ENCODE measurements around the gene PIP5K1B. TPM values are rescaled to one million over a fixed set of nuclear protein-coding genes. Genes with fewer than 3 reads are reported as not detected.

Gene PIP5K1B
- polyA plus RNA-seq, 1 donor (not counting 4 experiments of a cell fraction or from before 2014, with no cell fraction given) = not detected

DNA sequence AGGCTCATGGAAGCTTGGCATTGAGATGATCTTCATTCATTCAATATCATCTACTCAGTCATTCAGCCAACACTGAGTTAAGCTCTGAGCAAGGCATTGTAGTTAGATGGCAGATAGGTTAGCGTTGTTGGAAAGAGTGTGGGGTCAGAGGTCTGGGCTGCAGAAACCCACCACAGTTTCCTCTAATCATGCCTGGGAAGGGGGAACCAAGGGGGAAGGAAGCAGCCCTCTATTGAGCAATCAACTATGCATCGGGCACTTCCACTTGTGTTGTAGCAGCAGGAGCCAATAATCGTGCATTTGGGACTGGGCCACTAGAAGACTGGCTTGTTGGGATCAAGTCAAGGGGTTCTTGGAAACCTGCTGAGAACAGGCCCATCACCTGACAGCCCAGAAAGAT, 139.1 kb downstream of the PIP5K1B start:
- Histone ChIP-seq H2AFZ (ENCODE audit: control insufficient read depth, low read length) (no peak overlapping the region), H3K4me3 (ENCODE audit: control insufficient read depth in 2 of 3, extremely low read depth in 1 of 3, insufficient read depth in 2 of 3, low read depth in 1 of 3, low read length in 3 of 3) (no peak overlapping the region), H3K79me2 (ENCODE audit: control insufficient read depth, insufficient read depth, low read length) (no peaks in the 10 kb centered on the region), H3K4me1 (ENCODE audit: control insufficient read depth, extremely low read depth, insufficient read depth, low read length) (no peaks in the 10 kb centered on the region), H3K9me1 (ENCODE audit: control insufficient read depth, extremely low read depth, insufficient read depth, low read length) (no peaks in the 10 kb centered on the region), H3K9ac (ENCODE audit: control insufficient read depth, extremely low read depth, insufficient read depth, low read length) (no peak overlapping the region), H3K27ac (ENCODE audit: control insufficient read depth, insufficient read depth, low read length) (no peak overlapping the region), H3K36me3 (ENCODE audit: control insufficient read depth in 2 of 2, extremely low read depth in 1 of 2, insufficient read depth in 2 of 2, low read length in 2 of 2) (no peaks in the 10 kb centered on the region), H4K20me1 (ENCODE audit: control insufficient read depth, extremely low read depth, insufficient read depth, low read length) (no peaks in the 10 kb centered on the region), H3K27me3 (ENCODE audit: control insufficient read depth, extremely low read depth, insufficient read depth, low read length) (no peaks in the 10 kb centered on the region), H3K4me2 (ENCODE audit: control insufficient read depth, extremely low read depth, insufficient read depth, low read depth, low read length) (no peak overlapping the region), H3K9me3 (ENCODE audit: control insufficient read depth, low read depth, low read length) (no peaks in the 10 kb centered on the region)
- no peak for DNase-seq (ENCODE audit: low read depth, low spot score)
- TF ChIP-seq CTCF (optimal IDR thresholded peaks at IDR 0.05 in 1 of 3, IDR thresholded peaks at IDR 0.05 in 1 of 3, conservative IDR thresholded peaks at IDR 0.05 in 1 of 3; ENCODE audit: extremely low read depth in 1 of 3, insufficient read depth in 2 of 3, low read length in 3 of 3) (no peak), EZH2 (IDR thresholded peaks at IDR 0.05; ENCODE audit: low read length) (no peak)
- FAIRE-seq = no peak
- dilution Hi-C loops (cut with MboI; ENCODE audit: extremely low pct_ligation_motif_present, low sequenced_read_pairs) = no loop called here

DNA sequence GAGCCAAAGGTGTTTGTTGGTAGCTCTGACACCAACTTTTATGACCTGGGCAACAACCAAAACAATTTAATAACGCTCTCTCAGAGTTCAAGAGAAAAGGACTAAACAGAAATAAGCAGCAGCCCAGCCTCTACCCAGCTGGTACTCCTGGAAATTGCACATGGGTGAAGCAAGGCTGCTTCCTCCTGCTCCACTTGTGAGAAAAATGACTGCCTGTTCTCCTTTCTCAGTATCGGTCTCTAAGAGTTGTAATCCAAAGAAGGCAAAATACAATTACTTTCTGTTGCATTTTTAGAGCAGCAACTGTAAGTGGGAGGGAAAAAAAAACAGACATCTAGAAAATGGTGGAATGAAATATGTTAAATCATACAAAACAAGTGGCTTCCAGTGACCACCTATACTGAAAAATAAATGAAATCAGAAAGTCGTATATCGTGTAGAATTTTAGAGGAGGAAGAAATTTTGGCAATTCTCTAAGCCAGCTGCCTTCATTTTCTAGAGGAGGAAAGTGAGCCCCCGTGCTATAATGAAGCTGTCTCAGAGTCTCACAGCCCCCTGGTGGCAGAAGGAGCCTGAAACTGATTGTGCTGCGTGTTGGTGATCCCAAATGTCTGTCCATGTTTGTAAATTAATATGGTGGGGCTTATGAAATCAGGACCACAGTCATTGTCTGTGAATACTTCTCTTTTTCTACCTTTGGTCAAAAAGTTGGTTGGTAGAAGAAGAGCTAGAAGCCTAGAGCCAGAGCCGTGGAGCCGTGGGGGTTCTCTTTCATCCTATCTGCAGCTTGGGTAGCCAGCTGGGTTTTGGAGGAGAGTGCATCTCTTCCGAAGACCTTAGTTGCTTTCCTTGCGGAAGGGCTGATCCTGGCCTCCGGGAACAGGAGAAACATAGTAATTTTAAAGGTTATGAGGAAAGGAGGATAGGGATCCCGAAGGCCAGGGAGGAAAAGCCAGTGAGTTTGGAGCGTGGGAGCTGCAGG, 139.9 kb downstream of the PIP5K1B start:
- no peak for DNase-seq (ENCODE audit: low read depth, low spot score)
- no peak overlapping the region for H2AFZ ChIP-seq (ENCODE audit: control insufficient read depth, low read length)
- no peaks in the 10 kb centered on the region for H3K4me1 ChIP-seq (ENCODE audit: control insufficient read depth, extremely low read depth, insufficient read depth, low read length)
- no peak overlapping the region for H3K9ac ChIP-seq (ENCODE audit: control insufficient read depth, extremely low read depth, insufficient read depth, low read length)
- H3K9me1 ChIP-seq (ENCODE audit: control insufficient read depth, extremely low read depth, insufficient read depth, low read length) = no peaks in the 10 kb centered on the region
- H3K9me3 ChIP-seq (ENCODE audit: control insufficient read depth, low read depth, low read length) = no peaks in the 10 kb centered on the region
- peak; percentile 31 to 48 (median 37) for TF ChIP-seq CTCF (optimal IDR thresholded peaks at IDR 0.05 in 1 of 3, IDR thresholded peaks at IDR 0.05 in 1 of 3, conservative IDR thresholded peaks at IDR 0.05 in 1 of 3; ENCODE audit: extremely low read depth in 1 of 3, insufficient read depth in 2 of 3, low read length in 3 of 3)
- TF ChIP-seq EZH2 (IDR thresholded peaks at IDR 0.05; ENCODE audit: low read length) = no peak
- H3K4me2 ChIP-seq (ENCODE audit: control insufficient read depth, extremely low read depth, insufficient read depth, low read depth, low read length) = no peak overlapping the region
- no peaks in the 10 kb centered on the region for H3K36me3 ChIP-seq (ENCODE audit: control insufficient read depth in 2 of 2, extremely low read depth in 1 of 2, insufficient read depth in 2 of 2, low read length in 2 of 2)
- H3K27ac ChIP-seq (ENCODE audit: control insufficient read depth, insufficient read depth, low read length) = no peak overlapping the region
- FAIRE-seq = no peak
- dilution Hi-C loops (cut with MboI; ENCODE audit: extremely low pct_ligation_motif_present, low sequenced_read_pairs) = no loop called here
- H3K4me3 ChIP-seq (ENCODE audit: control insufficient read depth in 2 of 3, extremely low read depth in 1 of 3, insufficient read depth in 2 of 3, low read depth in 1 of 3, low read length in 3 of 3) = no peak overlapping the region
- H3K27me3 ChIP-seq (ENCODE audit: control insufficient read depth, extremely low read depth, insufficient read depth, low read length) = no peaks in the 10 kb centered on the region
- no peaks in the 10 kb centered on the region for H3K79me2 ChIP-seq (ENCODE audit: control insufficient read depth, insufficient read depth, low read length)
- H4K20me1 ChIP-seq (ENCODE audit: control insufficient read depth, extremely low read depth, insufficient read depth, low read length) = no peaks in the 10 kb centered on the region
